A673 (cell line): ENCODE data around the gene CFAP161. TPM values are rescaled to one million over a fixed set of nuclear protein-coding genes. Genes with fewer than 3 reads are reported as not detected.

Source experiments
- BruUV-seq: library from RNA; stranded (reverse); fragments of 400-500 nt; replicated peaks from 2 replicates; lab custom pipeline; 2021; lab: Mats Ljungman, UMichigan
- CTCF ChIA-PET: fragments of 300-600 bp; sonication (Branson Sonifier 250); formaldehyde crosslinking; loops from one replicate; lab custom pipeline; 2022; ENCODE audit warnings: antibody characterized with exemption; lab: Charles Lee
- POLR2A ChIA-PET: fragments of 300-600 bp; sonication (Branson Sonifier 250); formaldehyde crosslinking; loops from one replicate; lab custom pipeline; 2022; ENCODE audit warnings: antibody characterized with exemption; ENCODE audit not compliant: low non-redundant PET; lab: Charles Lee
- DNase-seq: peaks from one replicate; pipeline ENCODE4 v3.0.0-alpha.2; 2015; ENCODE audit warnings: low spot score
- H3K27ac ChIP-seq: fragments of 200-600 bp; sonication (generic); 2 replicates; pipeline ENCODE4 v1.5.1; 2016; ENCODE audit warnings: mixed run types, low read depth, mild to moderate bottlenecking, mixed read lengths, antibody characterized with exemption, low read length; ENCODE audit not compliant: poor library complexity, severe bottlenecking
- H3K27me3 ChIP-seq: fragments of 200-600 bp; sonication (generic); replicated peaks from 2 replicates; pipeline ENCODE4 v1.6.1; 2017; ENCODE audit warnings: mixed run types, low read depth, mild to moderate bottlenecking, mixed read lengths, antibody characterized with exemption, low read length; ENCODE audit not compliant: insufficient read depth, poor library complexity
- H3K36me3 ChIP-seq: fragments of 200-600 bp; sonication (generic); 2 replicates; pipeline ENCODE4 v1.6.1; 2016; ENCODE audit warnings: mixed run types, mild to moderate bottlenecking, mixed read lengths, antibody characterized with exemption, low read length; ENCODE audit not compliant: insufficient read depth, poor library complexity, severe bottlenecking
- H3K4me1 ChIP-seq: fragments of 200-600 bp; sonication (generic); 2 replicates; pipeline ENCODE4 v1.6.1; 2017; ENCODE audit warnings: mixed run types, mild to moderate bottlenecking, mixed read lengths, antibody characterized with exemption, low read length; ENCODE audit not compliant: insufficient read depth, poor library complexity, severe bottlenecking
- H3K4me3 ChIP-seq: fragments of 200-600 bp; sonication (generic); 2 replicates; pipeline ENCODE4 v1.5.1; 2016; ENCODE audit warnings: low read depth, mixed run types, mild to moderate bottlenecking, mixed read lengths, low read length; ENCODE audit not compliant: poor library complexity, severe bottlenecking
- H3K9me3 ChIP-seq: fragments of 200-600 bp; sonication (generic); 2 replicates; pipeline ENCODE4 v1.6.1; 2016; ENCODE audit warnings: mixed run types, low read depth, mild to moderate bottlenecking, mixed read lengths, antibody characterized with exemption, low read length; ENCODE audit not compliant: poor library complexity, severe bottlenecking
- CTCF ChIP-seq: fragments of 300-800, 200-600 bp; sonication (generic); conservative IDR thresholded peaks from 2 replicates; pipeline ENCODE4 v1.5.1; 2017; ENCODE audit warnings: low read depth, mild to moderate bottlenecking, antibody characterized with exemption, low read length, moderate library complexity, mixed read lengths
- EZH2 ChIP-seq: fragments of 200-600 bp; sonication (generic); IDR thresholded peaks from 2 replicates; pipeline ENCODE4 v1.6.1; 2017; ENCODE audit warnings: borderline replicate concordance, low read depth, mild to moderate bottlenecking, mixed read lengths, antibody characterized with exemption, low read length; ENCODE audit not compliant: poor library complexity, severe bottlenecking
- intact Hi-C: fragments of 100-400 bp; cut with micrococcal nuclease; formaldehyde crosslinking; loops from one replicate; pipeline ENCODE4 v1.10.0; 2022; ENCODE audit not compliant: unreplicated experiment
- total RNA-seq: library from RNA; stranded (reverse); gene quantifications from 2 replicates; pipeline ENCODE4 v1.2.3, GENCODE V29; 2021

CFAP161 gene
- total RNA-seq, 1 experiment from 2014 or later: 2.8 TPM

GRCh38 chr15:81111510-81112470, 22.3 kb upstream of the CFAP161 start:
- BruUV-seq: no TSS peak
- Histone ChIP-seq H3K27me3 (peaks cover 17% of the 10 kb centered on the region), H3K4me1 (no peaks in the 10 kb centered on the region), H3K27ac (no peak overlapping the region), H3K9me3 (no peaks in the 10 kb centered on the region), H3K4me3 (no peak overlapping the region), H3K36me3 (no peaks in the 10 kb centered on the region)
- ChIA-PET POLR2A (no interaction called here), CTCF (interaction anchor here (1.2 kb wide), 1 partner anchor 154 kb away, joined by 6 read pairs; no protein-coding TSS in a partner anchor)
- DNase-seq: no peak
- TF ChIP-seq CTCF: no peak
- no peak for TF ChIP-seq EZH2
- intact Hi-C loops: loop anchor here (5.0 kb wide), 1 partner anchor 291 kb away; no protein-coding TSS in a partner anchor

- ChIA-PET CTCF (interaction anchor here (1.1 kb wide), 1 partner anchor 153 kb away, joined by 6 read pairs; no protein-coding TSS in a partner anchor), POLR2A (no interaction called here)
- no TSS peak for BruUV-seq
- H3K9me3 ChIP-seq: no peaks in the 10 kb centered on the region
- TF ChIP-seq CTCF (no peak), EZH2 (no peak)
- no peak overlapping the region for H3K27ac ChIP-seq
- DNase-seq: no peak
- H3K4me1 ChIP-seq: no peaks in the 10 kb centered on the region
- intact Hi-C loops: loop anchor here (5.0 kb wide), 1 partner anchor 289 kb away; no protein-coding TSS in a partner anchor
- no peaks in the 10 kb centered on the region for H3K36me3 ChIP-seq
- H3K4me3 ChIP-seq: no peak overlapping the region
- peaks cover 20% of the 10 kb centered on the region for H3K27me3 ChIP-seq
Observed at GRCh38 chr15:81113204-81113657, 20.8 kb upstream of the CFAP161 start.

- no peak for DNase-seq
- intact Hi-C loops: loop anchor here (5.0 kb wide), 1 partner anchor 288 kb away; no protein-coding TSS in a partner anchor
- Histone ChIP-seq H3K4me1 (no peaks in the 10 kb centered on the region), H3K4me3 (no peak overlapping the region), H3K36me3 (no peaks in the 10 kb centered on the region), H3K27ac (no peak overlapping the region), H3K9me3 (no peaks in the 10 kb centered on the region), H3K27me3 (peaks cover 17% of the 10 kb centered on the region)
- no TSS peak for BruUV-seq
- ChIA-PET POLR2A (no interaction called here), CTCF (interaction anchor here (1.1 kb wide), 1 partner anchor 152 kb away, joined by 6 read pairs; no protein-coding TSS in a partner anchor)
- TF ChIP-seq EZH2: no peak
- TF ChIP-seq CTCF: no peak
Observed at GRCh38 chr15:81113861-81114291, 20.2 kb upstream of the CFAP161 start.
